HG02885 (cell line): ENCODE results near the gene PPFIA2.

ENCODE experiments used
- ATAC-seq: cut with Tn5 transposase; IDR thresholded peaks from one replicate; pipeline ENCODE4 v1.9.1; 2021; ENCODE audit warnings: mild to moderate bottlenecking; ENCODE audit not compliant: unreplicated experiment, poor library complexity

PPFIA2 gene

GRCh38 chr12:81468206-81468605 lies 290.9 kb downstream of the PPFIA2 start:
- ATAC-seq = no peak

GRCh38 chr12:81465876-81466275 lies 293.3 kb downstream of the PPFIA2 start:
- no peak for ATAC-seq

DNA sequence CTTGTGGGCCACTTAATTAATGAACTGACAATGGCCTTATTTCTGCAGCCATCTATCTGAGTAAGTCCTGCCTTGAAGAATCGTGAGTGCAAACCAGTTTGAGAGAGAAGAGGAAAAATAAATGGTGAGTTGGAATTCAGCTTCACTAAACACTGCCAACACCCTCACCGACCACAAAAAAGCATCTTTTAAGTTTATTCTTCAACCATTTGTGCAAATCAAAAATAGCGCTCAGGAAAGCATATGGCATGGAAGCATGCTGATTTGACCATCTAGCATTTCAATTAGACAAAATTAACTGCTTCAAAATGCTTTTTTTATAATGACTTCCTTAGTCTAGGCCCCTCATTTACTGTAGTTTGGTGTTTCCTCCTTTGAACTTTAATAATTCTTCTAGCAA lies 294.0 kb downstream of the PPFIA2 start:
- ATAC-seq = no peak

- ATAC-seq = no peak
These were observed 298.0 kb downstream of the PPFIA2 start for GRCh38 chr12:81461163-81461562.

GRCh38 chr12:81450920-81451739 lies 308.0 kb downstream of the PPFIA2 start:
- peak; percentile 71 for ATAC-seq

GRCh38 chr12:81441629-81442028 lies 317.5 kb downstream of the PPFIA2 start:
- no peak for ATAC-seq

DNA sequence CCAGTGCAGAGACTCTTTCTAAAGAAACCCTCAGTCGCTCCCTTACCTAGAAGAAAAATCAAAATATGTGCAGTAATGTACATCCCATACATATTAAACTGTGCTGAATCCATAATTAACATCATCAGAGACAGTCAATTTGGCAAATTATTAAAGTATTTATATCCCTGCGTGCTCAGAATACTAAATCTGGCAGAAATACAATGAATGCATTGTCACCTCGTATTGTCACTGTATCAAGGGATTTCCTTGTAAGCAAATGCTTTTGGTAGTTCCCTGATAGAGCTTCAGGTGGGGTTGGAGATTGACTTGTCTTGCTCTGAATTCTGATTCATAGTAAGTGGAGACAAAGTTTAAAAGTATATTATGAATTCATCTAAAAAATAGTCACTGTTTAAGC lies 319.1 kb downstream of the PPFIA2 start:
- ATAC-seq = no peak

DNA sequence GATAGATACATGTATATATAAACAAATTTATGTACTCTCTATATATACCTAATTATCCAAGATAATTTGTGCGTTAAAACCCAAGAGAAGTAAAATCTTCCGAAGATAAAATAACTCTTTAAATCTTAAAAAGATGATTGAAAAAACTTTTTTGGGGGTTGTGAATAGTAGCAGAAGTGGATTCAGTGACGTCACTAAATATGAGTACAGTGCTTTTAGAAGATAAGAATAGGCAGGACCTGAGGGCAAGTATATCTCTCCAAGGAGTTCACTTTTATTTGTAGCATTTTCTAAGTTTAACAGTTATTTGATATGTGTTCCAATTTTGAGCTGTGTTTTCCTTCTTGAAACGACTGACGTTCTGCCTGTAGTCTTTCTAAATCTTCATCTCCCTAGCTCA lies 319.8 kb downstream of the PPFIA2 start:
- ATAC-seq = no peak

- no peak for ATAC-seq
These were observed 342.1 kb downstream of the PPFIA2 start for GRCh38 chr12:81417056-81417455.

GRCh38 chr12:81416571-81416970 lies 342.6 kb downstream of the PPFIA2 start:
- ATAC-seq = no peak

DNA sequence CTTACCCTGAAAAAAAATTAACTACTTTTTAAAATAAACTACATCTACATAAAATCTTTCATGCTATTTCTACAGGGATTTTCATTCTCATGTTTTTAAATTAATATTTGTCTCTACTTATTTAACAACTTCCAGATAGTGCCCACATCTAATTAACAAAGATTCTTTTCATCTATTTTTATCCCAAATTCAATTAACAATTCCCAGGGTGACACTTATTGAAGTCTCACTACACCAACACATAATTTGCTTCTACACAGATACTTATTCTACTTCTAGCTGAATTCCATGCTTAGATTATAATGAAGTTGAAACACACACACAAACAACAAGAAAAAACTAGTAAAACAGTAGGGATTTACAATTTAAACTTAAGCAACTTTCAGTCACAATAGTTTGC lies 344.7 kb downstream of the PPFIA2 start:
- no peak for ATAC-seq

- no peak for ATAC-seq
These were observed 346.2 kb downstream of the PPFIA2 start for GRCh38 chr12:81412940-81413339.

DNA sequence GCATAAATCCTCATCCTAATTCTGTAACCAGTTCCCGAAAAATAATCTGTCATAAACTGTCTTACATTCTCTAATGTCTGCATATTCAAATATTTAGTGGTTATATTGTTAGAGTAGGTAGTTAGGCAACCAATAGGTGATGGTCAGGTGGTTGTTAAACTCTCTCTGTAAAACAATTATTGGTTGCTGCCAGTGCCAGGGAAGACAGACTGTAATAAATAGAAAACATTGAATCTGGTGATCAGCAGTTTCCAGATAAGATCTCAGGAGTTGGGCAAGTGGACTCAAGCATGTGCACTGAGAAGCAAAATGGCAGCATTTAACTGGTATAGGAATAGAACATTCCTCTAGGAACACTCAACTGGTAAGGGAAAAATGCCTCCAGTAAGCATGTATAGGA lies 355.8 kb downstream of the PPFIA2 start:
- ATAC-seq = no peak

GRCh38 chr12:81401241-81401640 lies 357.9 kb downstream of the PPFIA2 start:
- ATAC-seq = no peak

DNA sequence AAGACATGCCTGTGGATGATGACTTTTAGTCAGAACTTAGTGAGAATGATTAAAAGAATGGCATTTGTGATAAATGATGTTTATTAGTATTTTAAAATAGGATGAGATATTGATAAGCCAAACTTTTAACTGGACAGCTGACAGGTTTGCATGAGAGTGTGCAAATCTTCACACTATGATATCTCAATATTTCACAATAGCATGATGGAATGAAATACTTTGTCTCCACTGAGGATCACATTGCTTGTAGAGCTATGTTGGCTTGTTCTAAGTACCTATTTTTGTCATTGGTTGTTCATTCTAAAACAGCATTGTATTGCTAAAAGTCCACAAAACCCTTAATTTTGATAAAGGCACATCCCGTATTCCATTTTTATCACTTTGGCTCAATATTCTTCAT lies 359.1 kb downstream of the PPFIA2 start:
- no peak for ATAC-seq

DNA sequence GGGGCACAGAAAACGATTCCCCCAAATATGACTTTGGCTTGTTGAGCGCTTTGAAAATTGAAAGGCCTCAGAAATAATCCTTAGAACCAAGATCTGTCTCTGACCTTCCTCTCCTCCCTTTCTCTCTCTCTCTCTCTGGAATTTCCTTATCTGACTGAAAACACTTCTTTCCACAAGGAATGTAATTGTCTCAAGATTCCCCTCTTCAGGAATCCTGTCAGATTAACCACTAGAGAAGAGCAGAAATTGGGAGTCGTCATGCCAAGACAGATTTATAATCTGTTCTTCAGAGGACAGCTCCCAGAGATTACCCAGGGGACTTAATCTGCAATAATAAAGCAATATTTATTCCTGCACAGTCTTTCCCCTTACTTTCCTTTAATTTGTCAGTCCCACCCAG lies 363.7 kb downstream of the PPFIA2 start:
- ATAC-seq = no peak

DNA sequence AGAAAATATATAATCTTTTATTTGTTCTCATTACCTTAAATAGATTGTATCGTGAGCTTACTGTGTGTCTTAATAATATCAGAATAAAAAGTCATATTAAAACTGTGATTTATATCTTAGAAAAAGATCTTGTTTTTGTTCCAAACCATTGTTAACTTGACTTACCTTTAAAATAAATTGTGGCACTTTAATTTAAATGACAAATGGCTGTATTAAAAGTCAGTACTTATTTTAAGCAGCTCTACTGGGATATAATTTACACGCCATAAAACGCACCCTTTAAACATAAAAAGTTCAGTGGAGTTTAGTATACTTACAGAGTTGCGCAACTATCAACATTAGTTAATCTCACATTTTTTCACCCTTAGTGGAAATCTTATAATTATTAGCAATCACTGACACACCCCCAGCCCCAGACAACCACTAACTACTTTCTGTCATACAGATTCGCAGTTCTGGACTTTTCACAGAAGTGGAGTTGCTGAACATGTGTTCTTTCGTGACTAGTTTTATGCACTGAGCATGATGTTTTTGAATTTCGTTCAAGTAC lies 369.5 kb downstream of the PPFIA2 start:
- no peak for ATAC-seq

DNA sequence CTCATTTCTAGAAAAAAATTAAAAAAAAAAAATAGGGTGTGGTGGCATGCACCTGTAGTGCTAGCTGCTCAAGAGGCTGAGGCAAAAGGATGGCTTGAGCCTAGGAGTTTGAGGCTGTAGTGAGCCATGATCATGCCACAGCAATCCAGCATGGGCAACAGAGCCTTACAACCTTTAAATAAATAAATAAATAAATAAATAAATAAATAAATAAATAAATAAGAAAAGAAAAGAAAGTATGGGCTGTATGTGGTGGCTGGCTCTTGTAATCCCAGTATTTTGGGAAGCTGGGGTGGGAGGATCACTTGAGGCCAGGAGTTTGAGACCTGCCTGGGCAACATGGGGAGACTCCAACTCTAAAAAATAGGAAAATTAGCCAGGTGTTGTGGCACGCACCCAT lies 373.0 kb downstream of the PPFIA2 start:
- ATAC-seq = no peak

DNA sequence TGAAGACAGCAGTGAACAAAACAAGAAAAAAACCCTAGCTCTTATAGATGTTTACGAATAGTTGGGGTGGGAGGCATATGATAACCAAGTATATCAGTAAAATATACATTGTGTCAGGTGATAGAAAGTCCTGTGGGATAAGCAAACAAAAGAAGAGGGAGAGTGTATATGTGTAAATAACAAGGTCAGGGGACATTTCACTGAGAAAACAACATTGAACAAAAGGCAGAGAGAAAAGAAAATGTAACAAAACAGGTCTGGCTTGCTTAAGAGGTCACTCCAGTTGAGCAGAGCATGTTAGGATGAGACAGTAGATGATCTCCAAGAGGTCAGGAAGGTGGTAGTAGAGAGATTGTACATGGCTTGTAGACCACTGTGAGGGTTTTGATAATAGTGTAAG lies 377.2 kb downstream of the PPFIA2 start:
- ATAC-seq = no peak

DNA sequence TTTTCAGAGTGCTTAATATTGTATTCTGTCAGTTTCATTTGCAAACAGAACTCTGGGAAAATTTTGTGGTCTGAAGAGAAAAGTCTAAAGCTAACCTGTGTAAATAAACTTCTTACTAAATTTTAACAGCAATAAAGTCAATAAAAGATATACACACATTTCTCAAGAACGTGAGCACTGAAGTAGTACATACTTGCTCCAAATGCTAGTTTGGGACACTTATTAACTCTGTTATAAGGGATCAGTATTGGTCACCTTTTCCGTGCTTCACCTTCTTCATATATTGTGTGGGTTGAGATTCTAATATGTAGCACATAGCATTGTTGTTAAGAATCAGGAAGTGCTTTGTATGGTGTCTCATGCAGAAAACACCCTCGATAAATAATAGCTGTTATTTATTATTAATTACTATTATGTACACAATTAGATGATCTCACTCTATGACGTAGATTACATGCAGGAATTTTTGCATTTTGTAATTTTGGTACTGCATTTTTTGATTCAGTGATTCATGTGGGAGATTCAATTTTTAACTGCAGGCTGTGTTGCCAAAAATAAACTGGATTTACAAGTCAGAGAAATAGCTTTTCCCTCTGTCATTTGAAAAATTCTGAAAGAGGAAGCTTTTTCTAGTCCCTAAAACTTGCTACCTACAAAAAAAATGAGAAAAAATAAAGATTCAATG lies 380.4 kb downstream of the PPFIA2 start:
- no peak for ATAC-seq

GRCh38 chr12:81377771-81378170 lies 381.4 kb downstream of the PPFIA2 start:
- ATAC-seq = no peak

- no peak for ATAC-seq
These were observed 383.2 kb downstream of the PPFIA2 start for GRCh38 chr12:81375969-81376368.
